Measurements from ENCODE around the gene PDLIM1.

- TF ChIP-seq CTCF (IDR thresholded peaks at IDR 0.05 in 8 of 11, conservative IDR thresholded peaks at IDR 0.05 in 3 of 11) (no peak), POLR2A (IDR thresholded peaks at IDR 0.05) (no peak)
Measured at GRCh38 chr10:95263864-95264226, 27.0 kb downstream of the PDLIM1 start.
